SU-DHL-6 (cell line): ENCODE data around the gene USP46.

Source experiments
- CTCF ChIP-seq: fragments of 200-600 bp; sonication (generic); IDR thresholded peaks from one replicate; pipeline ENCODE4 v1.5.1; 2017; ENCODE audit warnings: antibody characterized with exemption, mild to moderate bottlenecking, low read length, moderate library complexity; ENCODE audit not compliant: insufficient read depth, poor library complexity, severe bottlenecking
- EZH2phosphoT487 ChIP-seq: fragments of 200-600 bp; sonication (generic), shearing (Covaris generic); conservative IDR thresholded peaks from 2 replicates; pipeline ENCODE4 v1.6.1; 2018; ENCODE audit warnings: mild to moderate bottlenecking, antibody characterized with exemption, low read length, moderate library complexity, mixed read lengths

DNA sequence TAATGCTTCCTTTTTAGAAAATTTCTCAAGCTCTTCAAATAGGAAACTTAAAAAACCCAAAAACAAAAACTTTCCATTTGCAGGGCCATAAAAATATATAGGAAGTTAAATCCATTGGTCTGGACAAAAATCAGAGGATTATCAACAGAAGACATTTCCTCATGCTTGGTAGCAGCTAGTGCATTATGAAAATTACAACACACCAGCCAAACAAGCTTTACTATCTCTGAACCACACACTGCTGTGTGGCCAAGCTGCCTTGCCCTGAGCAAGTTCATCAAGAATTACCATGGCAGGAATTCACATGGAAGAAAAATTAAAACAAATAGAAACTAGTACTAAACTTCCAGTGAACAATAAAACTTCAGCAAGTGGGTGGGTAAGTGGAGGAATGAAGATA lies 3.6 kb downstream of the USP46 start:
- TF ChIP-seq CTCF (no peak), EZH2phosphoT487 (no peak)
